HG02798 (cell line): ENCODE measurements around the gene TMEM74B.

ENCODE experiments used
- ATAC-seq: cut with Tn5 transposase; IDR thresholded peaks from one replicate; pipeline ENCODE4 v1.9.1; 2021; ENCODE audit warnings: mild to moderate bottlenecking; ENCODE audit not compliant: unreplicated experiment, poor library complexity

The TMEM74B gene

GRCh38 chr20:1206366-1207148 is 21.8 kb upstream of the TMEM74B start:
- ATAC-seq, result no peak

DNA sequence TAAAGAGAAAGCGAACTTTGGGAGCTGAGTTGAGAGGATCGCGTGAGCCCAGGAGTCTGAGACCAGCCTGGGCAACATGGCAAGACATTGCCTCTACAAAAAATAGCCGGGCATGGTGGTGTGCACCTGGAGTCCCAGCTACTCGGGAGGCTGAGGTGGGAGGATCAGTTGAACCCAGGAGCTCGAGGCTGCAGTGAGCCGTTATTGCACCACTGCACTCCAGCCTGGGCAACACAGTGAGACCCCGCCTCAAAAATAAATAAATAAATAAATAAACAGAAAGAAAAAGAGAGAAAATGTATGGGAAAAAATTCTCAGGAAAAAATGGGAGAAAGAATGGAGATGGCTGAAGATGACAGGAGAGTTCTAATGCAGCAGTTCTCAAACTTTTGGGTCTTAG is 21.0 kb upstream of the TMEM74B start:
- no peak for ATAC-seq

GRCh38 chr20:1204576-1204975 is 19.8 kb upstream of the TMEM74B start:
- no peak for ATAC-seq

DNA sequence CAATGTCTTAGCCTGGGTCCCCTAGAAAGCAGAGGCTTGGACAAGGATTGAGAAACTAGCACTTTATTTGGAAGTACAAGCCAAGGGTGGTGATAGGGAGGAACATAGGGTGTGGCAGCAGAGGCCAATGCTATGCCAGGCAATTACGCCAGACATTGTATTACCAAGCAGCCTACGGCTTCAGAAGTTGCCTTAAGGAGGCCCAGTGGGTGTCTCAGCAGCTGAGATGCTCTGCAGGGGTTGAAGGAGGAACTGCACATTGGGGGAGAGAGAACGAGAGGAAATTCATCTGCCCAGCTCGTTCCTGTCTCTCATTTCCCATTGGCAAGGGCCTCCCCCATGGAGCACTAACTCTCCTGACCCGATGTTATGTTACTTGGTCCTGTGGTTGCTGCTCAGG is 19.3 kb upstream of the TMEM74B start:
- ATAC-seq, result no peak

- no peak for ATAC-seq
Observed at GRCh38 chr20:1203630-1204029, 18.8 kb upstream of the TMEM74B start.

DNA sequence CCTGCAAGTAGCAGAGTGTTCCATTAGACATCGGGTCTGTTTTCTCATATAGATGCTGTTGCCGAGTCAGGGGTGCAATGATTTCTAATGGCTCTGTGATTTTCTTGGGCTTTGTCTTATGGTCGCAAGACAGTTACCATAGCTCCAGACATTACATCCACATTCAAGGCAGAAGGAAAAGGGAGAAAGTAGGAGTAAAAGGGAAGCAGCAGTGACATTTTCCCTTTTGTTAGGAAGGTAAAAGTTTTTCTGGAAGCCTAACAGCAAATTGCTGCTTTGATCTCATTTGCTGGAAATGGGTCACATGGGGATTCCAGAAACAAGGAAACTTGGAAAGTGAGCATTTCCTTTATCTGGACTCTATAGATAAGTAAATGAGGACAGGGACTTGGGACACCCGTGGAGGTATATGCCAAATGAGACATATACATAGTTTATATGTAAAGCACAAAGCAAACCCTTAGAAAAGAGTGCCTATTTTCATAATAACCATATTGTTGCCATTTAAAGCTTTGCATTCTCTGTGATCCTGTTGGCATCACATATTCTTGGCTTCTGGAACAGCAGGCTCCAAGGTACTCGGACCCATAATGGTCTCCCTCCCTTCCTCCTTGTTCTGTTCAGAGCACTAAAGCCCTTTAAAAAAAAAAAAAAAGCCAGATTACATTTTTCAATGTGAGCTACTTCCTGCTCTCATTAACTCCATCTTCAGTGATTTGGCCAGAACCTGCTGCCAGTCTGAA is 18.2 kb upstream of the TMEM74B start, which contains the start of gene C20orf202:
C20orf202 (plus strand) TSS at position 693 of the 743 bp plus-strand sequence. CDS start 132 bp downstream, outside the sequence.
- ATAC-seq, result no peak

DNA sequence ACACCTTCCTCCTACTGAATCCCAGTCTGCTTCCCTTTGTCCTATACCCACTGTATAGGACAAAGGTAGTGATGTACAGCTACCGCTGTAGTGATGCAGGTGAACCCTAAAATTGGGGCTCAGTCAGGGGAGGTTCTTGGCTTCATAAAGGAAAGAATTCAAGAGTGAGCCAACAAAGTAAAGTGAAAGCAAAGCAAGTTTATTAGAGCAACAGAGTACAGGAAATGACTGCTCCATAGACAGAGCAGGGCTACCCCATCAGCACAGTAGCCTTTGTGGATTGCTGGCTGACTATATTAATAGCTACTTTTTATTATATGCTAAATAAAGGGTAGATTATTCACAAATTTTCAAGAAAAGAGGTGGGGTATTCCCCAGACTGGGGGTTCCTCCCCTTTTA is 15.2 kb upstream of the TMEM74B start:
- no peak for ATAC-seq

- ATAC-seq, result no peak
Observed at GRCh38 chr20:1199212-1199873, 14.6 kb upstream of the TMEM74B start.

GRCh38 chr20:1198751-1199150 is 14.0 kb upstream of the TMEM74B start:
- no peak for ATAC-seq

- no peak for ATAC-seq
Observed at GRCh38 chr20:1197801-1198200, 13.0 kb upstream of the TMEM74B start.

DNA sequence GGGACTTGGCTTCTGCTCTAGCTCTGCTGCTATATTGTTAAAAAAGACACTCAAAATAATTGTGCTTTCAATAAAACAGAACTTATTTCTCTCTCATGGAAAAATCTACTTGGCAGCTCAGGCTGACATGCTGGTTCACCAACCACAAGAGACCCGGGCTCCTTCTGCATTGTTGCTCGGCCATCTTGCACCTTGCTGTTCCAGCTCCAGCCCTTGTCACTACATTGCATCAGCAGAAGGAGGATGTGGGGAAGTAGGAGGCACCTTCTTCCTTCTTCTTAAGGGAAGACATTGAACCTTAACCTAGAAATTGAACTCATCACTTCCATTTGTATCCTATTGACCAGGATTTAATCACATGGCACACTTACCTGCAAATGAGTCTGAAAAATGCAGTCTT is 11.9 kb upstream of the TMEM74B start:
- ATAC-seq, result no peak

DNA sequence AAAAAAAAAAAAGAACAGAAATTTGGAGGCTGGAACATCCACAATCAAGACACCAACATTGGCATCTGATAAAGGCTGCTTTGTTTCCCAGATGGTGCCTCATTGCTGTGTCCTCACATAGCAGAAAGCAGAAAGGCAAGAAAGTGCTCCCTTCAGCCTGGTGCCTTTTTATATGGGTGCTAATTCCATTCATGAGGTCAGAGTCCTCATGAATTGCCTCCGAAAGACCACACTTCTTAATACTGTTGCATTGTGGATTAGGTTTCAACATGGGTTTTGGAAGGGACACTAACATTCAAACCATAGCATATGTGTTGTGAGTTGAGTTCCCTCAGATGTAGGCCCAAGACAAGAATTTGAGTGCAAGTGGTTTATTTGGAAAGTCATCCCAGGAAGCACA is 10.4 kb upstream of the TMEM74B start:
- ATAC-seq, result no peak

DNA sequence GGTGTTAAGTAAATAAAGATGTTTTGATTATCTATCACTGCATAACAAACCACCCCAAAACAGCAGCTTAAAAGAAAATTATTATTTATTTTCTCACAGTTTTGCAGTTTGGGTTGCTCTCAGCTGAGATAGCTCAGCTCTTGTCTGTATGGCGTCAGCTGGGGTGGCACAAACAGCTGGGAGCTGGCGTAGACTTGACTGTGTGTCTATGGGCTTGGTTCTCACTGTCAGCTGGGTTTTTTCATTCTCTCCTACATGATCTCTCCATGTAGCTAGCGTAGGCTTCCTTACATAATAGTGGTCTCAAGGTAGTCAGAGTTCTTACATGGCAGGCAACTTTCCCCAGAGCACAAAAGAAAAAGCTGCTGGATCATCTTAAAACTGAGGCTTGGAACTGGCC is 6.5 kb upstream of the TMEM74B start:
- no peak for ATAC-seq

GRCh38 chr20:1190847-1191246 is 6.1 kb upstream of the TMEM74B start:
- no peak for ATAC-seq

GRCh38 chr20:1189827-1190226 is 5.0 kb upstream of the TMEM74B start:
- ATAC-seq, result no peak

DNA sequence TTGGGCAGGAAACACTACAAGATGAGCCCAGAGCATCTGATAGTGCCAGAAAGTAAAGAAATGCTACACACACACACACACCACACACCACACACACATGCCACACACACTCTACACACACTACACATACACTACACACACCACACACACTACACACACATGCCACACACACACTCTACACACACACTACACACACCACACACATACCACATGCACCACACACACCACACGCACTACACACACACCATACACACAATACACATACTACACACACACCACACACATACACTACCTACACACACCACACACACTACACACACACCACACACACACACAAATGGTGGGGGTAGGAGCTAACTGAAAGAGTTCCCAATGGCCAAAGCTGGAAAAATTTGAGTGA is 3.6 kb upstream of the TMEM74B start:
- ATAC-seq, result no peak

DNA sequence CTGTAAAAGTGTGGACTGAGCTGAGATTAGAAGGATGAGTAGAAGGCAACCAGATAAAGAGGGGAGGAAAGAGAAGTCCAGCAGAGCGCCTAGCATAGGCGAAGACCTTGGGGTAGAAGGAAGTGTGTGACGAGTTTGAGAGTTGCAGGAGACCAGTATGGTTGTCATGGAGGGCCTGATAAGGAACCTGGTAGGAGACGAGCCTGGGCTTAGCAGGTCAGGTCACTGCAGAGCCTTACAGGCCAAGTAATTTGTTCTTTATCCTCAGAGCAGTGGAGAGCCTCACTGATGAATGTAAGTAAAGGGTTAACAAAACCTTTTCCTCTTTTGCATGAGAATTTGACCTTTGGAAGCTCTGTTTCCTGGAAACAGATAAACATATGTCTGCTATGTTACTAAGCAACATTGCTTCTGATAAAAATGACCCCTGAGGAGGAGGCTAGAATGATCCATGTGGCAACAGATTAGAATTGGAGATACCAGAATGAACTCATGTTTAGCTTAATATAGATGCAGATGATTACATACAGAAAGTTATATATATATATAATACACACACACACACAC is 2.9 kb upstream of the TMEM74B start:
- no peak for ATAC-seq

DNA sequence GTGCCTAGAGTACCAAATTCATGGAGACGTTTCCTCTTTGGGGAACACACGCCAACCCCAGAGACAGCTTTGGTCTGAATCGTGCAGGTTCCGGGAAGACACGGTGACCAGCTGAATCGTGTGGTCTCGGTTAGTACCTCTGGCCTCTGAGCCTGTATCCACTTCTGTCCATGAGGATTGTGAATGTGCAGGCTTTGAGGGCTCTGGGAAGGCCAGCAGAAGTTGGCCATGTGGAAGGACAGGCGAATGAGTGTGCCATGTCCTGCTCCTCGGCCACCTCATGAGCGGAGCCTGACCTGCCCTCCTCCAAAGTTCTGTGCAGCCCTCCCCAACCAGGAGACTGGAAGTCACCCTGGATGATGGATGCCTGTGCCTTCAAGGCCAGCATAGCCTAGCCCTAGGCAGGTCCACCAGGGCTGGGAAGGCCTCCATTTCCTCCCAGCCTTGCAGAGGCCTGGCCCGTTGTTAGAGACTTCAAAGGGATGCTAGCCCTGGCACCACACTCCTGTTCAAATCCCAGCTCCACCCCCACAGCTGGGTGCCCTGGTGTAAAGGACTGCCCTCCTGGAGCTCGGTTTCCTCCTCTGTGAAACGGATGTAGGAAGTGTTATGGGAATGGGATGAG is 1.7 kb upstream of the TMEM74B start:
- no peak for ATAC-seq

- ATAC-seq, result no peak
Observed at GRCh38 chr20:1185790-1186334, 1.1 kb upstream of the TMEM74B start.

DNA sequence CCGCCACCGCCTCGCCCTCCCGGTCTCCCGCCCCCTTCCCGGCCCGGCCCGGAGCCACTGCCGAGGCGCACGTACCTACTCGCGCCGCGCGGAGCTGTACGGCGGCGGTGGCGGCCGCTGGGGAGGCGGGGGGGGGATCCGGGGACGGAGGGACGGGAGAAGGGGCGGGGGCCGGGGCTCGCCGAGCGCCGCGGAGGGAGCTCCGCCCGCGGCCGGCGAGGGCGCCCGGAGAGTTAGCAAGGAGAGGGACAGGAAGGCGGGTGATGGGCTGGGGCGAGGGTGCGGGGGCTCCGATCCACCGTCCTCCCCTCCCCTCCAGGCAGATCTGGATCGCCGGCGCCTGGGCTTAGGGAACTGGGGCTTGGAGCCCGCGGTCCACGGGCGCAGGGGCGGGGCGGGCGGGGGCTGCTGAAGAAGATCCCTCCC is 548 bp upstream of the TMEM74B start:
- no peak for ATAC-seq
